Measurements from ENCODE around the gene LEP.
"Not testable (repeated sequence)": the region's sequence is repeated elsewhere in the genome, so short reads cannot be mapped to it uniquely, and the experiment has no call there.

Gene LEP

DNA sequence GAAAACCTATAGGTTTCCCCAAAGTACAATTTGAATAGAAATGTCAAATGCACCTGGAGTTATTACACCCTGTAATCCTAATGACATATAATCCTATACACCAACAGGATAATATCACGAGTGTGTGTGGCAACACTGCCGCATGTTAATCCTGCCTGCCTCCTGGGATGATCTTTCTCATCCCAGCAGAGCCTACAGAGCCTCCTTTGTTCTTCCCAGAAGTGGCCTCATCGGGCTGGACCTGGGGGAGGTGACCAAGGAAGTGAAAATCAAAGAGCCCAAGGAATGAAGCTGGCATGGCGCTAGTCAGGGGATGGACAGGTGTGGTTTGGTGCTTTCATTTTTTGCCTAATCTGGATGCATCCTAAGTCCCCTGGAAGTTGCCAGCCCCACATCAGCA lies 29.5 kb upstream of the LEP start:
- DNase-seq: no peak

DNA sequence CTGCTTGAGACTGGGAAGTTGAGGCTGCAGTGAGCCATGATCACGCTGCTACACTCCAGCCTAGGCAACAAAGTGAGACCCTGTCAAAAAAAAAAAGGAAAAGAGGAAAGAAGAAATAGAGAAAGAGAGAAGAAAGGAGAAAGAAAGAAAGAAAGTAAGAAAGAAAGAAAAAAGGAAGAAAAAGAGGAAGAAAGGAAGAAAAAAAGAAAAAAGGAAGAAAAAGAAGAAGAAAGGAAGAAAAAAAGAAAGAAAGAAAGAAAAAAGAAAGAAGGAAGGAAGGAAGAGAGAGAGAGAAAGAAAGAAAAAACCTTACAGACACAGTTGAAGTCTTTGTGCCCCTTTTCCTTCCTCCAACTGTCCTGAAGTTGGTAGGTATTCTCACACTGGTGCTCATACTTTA lies 26.6 kb upstream of the LEP start:
- DNase-seq: no peak

GRCh38 chr7:128215281-128215680 lies 25.8 kb upstream of the LEP start:
- DNase-seq: no peak

DNA sequence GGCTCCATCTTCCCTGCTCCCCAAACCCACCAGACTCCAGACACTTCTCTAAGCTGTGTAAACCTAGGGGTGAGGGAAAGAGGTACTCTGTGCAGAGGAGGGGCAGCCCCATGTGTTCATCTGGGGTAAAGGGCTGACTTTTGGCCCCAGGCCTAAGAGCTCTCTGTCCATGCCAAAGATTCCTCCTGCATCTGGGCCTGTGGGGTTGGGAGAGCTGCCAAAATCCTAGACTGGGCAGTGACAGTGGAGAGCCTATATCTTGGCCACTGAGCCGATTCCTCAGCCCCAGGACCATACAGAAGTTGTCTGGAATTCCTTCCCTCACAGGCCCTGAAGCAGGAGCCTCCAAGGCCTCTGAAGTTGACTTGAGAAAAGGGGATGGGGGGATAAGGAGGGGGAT lies 25.3 kb upstream of the LEP start:
- no peak for DNase-seq

- DNase-seq: peak in 1 of 2 donors; percentile 74
Observed at GRCh38 chr7:128217030-128217805, 23.9 kb upstream of the LEP start.

GRCh38 chr7:128217967-128218652 lies 23.0 kb upstream of the LEP start:
- no peak for DNase-seq

DNA sequence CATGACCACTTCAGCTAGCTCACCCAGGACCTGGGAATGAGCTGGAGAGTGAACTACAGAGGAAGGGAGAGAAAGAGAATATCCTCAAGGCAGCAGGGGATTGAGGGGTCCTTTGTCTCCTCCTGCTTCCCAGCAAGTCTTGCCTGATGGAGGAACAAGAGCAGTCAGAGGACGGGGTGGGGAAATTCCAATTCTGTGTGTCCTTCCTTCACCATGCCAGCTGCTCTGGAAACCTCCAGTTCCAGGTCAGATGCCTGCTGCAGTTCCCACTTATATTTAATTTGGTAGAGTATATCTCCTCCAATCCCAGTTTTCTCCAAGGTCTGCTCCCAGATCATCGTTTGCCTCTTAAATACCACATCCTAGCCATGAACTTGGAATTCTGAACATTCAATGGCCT lies 21.4 kb upstream of the LEP start:
- no peak for DNase-seq

DNA sequence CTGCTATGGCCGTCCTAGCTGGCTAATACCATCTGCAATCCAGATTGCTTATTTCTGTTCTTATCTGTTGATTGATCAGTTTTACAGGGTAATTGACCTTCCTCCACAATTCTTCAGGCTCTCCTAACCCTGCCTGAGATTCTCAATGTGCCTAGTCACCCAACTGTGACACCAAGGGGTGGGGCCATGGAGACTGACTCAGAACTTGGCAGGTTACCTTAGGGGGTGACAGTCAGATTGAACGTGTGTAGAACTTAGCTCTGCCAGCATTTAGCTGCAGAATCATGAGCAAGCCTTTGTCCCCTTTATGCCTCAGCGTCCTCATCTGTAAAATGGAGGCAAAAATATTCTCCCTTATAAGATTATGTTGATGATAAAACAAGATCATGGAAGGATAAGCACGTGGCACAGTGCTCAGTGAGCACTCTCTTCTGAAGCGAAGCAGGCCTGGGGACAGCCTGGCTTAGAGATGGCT lies 19.1 kb upstream of the LEP start:
- peak in 1 of 2 donors; percentile 27 for DNase-seq

GRCh38 chr7:128226132-128226980 lies 14.7 kb upstream of the LEP start:
- DNase-seq: no peak

- DNase-seq: no peak
Observed at GRCh38 chr7:128227271-128227670, 13.8 kb upstream of the LEP start.

- no peak for DNase-seq
Observed at GRCh38 chr7:128231021-128231420, 10.1 kb upstream of the LEP start.

DNA sequence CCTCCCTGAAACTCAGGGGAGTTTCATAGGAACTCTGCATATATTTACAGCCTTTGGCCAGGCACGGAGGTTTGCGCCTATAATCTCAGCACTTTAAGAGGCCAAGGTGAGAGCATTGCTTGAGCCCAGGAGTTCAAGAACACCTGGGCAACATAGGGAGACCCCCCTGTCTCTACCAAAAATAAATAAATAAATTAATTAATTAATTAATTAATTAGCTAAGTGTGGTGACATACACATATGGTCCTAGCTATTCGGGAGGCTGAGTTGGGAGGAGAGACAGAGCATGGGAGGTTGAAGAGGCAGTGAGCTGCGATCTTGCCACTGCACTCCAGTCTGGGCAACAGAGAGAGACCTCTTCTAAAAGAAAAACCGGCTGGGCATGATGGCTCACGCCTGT lies 9.4 kb upstream of the LEP start:
- DNase-seq: no peak

DNA sequence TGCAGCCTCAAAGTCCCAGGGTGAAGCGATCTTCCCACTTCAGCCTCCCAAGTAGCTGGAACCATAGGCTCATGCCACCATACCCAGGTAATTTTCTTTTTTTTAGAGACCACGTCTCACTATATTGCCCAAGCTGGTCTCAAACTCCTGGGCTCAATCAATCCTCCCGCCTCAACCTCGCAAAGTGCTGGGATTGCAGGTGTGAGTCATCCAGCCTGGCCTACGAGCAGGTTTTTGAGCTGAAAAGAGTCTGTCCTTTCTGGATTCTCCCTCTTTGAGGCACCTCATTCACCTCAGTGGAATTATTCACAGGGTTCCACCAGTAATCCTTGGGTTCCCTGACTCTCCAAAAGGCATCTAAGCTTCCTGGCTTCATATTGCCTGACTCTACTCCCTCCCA lies 7.6 kb upstream of the LEP start:
- no peak for DNase-seq

- no peak for DNase-seq
Observed at GRCh38 chr7:128234476-128235026, 6.5 kb upstream of the LEP start.

DNA sequence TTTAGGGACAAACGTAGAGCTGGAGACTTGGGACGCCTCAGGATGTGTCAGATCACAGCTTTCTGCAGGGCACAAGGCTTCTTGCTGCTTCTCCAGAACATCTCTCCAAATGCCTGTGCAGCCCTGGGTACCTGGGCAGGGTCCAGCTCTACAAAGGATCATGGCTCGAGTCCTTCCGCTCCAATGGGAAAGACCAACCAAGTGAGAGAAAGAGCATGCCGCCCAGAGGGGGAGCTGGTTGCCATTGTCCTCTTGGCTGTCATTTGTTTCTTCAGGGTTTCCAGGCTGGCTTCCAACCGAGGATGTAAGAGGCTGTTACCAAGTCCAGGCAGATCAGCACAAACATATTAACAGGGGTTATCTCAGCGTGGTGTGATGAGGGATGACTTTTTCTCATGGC lies 5.6 kb upstream of the LEP start:
- DNase-seq: no peak

DNA sequence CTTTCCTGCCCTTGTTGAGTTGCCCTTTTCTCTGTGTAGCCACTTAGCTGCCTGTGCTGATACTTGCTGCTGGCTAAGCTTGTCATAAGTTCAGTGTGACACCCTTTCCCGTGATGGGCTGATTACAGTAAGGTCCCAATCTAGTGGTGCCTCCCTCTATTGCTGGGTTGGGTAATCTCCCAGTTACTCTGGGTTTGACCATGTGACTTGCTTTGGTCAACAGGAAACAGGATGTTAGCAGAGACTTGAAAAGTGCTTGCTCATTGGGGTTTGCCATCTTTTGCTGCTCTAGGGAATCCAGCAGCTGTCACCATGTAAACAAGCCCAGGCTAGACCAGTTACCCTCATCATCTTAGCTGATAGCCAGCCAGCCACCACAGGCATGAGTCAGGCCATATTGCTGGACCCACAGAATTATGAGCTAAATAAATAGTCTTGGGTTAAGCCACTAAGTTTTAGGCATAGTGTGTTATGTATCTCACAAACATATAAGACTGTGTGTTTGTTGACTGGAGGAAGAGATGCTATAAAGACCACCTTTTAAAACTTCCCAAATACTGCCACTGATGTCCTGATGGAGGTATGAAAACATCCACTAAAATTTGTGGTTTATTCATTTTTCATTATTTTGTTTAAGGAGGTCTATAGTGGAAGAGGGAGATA lies 4.0 kb upstream of the LEP start:
- peak; percentile 4 to 75 for DNase-seq

DNA sequence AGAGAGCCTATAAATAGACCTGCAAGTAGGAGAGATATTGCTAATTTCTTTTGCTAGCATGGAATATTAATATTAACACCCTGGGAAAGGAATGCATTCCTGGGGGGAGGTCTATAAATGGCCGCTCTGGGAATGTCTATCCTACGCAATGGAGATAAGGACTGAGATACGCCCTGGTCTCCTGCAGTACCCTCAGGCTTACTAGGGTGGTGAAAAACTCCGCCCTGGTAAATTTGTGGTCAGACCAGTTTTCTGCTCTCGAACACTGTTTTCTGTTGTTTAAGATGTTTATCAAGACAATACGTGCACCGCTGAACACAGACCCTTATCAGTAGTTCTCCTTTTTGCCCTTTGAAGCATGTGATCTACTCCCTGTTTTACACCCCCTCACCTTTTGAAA lies 1.9 kb upstream of the LEP start:
- not testable (repeated sequence) for DNase-seq

- no peak for DNase-seq
Observed at GRCh38 chr7:128242661-128243060, 1.6 kb downstream of the LEP start.

DNA sequence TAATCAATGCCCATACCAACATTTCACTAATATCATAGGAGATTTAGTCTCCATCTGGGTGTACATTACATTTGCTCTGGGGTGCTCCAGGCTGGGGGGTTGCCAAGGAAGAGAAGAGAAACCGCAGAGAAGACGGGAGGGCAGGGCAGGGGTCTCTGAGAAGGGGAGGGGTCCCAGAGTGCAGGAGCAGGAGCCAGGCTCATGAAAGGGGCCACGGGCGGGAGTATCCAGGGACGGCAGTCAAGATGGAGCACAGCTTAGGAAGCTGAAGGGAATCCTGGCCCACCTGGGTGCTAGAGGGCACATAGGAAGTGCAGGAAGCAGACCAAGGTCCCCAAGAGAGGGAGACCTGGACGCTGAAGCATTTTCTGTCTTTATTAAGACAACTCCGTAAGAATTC lies 2.2 kb downstream of the LEP start:
- DNase-seq: no peak

DNA sequence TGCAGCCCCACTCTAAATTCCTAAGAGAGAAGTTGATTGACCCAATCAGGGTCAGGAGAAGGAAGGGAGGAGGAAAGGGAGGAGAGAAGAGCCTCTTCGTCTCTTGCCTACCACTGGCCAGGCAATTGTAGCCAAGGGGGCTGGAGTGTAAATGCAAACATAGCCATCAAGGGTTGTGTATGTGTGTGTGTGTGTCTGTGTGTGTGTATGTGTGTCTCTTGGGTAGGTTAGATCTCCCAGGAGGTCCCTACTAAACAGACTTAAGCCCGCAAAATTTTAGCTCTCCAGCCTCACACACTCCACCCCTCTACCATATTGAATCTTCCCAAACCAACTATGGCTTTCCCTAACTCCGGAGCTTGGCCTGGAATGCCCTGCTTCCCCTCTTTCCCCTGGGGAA lies 3.8 kb downstream of the LEP start:
- no peak for DNase-seq

- DNase-seq: no peak
Observed at GRCh38 chr7:128247108-128247507, 6.0 kb downstream of the LEP start.

DNA sequence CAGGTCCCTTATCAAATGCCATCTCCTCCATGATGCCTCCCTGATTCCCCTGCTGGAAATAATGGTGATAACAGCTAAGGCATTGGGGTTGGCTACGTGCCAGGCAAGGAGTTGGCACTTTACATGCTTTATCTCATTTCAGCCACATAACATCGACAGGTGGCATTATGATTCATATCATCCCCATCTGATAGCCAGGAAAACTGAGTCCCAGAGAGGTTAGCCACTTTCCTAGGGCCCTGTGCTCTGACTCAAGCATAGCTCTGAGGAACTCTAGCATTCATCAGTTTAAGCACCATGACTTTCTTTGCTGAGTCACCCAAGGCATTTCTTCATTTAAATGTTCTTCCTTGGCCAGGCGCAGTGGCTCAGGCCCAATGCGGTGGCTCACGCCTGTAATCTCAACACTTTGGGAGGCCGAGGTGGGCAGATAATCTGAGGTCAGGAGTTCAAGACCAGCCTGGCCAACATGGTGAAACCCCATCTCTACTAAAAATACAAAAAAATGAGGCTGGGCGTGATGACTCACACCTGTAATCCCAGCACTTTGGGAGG lies 6.6 kb downstream of the LEP start:
- peak in 1 of 2 donors; percentile 26 for DNase-seq

All from CD4-positive, alpha-beta T cell treated with Interleukin-1 beta for 1 hour (primary cell).